ENCODE results near the gene TNRC6C. TPM values are rescaled to one million over a fixed set of nuclear protein-coding genes. Genes with fewer than 3 reads are reported as not detected.
"Not testable (repeated sequence)": the region's sequence is repeated elsewhere in the genome, so short reads cannot be mapped to it uniquely, and the experiment has no call there.

Gene TNRC6C
- total RNA-seq, 3 donors from 2014 or later (not counting 1 experiment from before 2014, with no cell fraction given) = 74.3 to 100 (median 76.3) TPM

DNA sequence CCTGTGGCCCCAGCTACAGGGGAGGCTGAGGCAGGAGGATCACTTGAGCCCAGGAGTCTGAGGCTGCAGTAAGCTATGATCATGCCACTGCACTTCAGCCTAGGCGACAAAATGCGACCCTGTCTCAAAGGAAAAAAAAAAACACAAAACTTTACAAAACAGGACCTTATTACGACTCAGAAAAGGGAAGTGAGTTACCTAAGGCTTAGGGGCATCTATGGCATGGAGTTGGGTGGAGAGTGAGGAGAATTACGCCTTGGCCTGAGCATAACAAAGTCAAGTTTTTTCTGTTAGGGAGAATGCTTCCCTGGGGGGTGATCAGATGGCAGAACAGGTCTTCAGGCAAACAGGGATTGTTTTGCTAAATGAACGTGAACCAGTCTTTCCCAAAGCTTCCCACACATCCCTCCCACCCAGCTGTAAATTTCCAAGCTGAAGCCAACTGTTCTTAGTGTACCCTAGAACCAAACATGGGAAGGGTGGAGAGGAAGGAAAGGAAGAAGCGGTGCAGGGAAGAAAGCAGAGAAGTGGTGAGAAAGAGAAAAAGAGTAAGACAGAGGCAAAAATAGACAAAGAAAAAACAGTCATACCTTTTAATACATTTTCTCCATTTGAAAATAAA is 24.6 kb upstream of the TNRC6C start:
- no peak overlapping the region for H3K27ac Mint-ChIP-seq
- intact Hi-C loops (cut with micrococcal nuclease) = no loop called here
- H3K36me3 ChIP-seq (ENCODE audit: control insufficient read depth, insufficient read depth, low read length) = no peaks in the 10 kb centered on the region
- H3K9me3 ChIP-seq (ENCODE audit: control insufficient read depth, insufficient read depth, low read length) = no peaks in the 10 kb centered on the region
- H3K4me1 Mint-ChIP-seq = peaks cover 0 to 15% of the 10 kb centered on the region in 2 donors
- no peaks in the 10 kb centered on the region for H3K36me3 Mint-ChIP-seq
- H3K27ac ChIP-seq (ENCODE audit: low read length) = no peak overlapping the region
- no peak for ATAC-seq
- no peak overlapping the region for H3K4me3 ChIP-seq (ENCODE audit: low read length)
- H3K27me3 Mint-ChIP-seq (ENCODE audit: low read depth in 2 of 2) = peaks cover 0 to 17% of the 10 kb centered on the region in 2 donors
- no peaks in the 10 kb centered on the region for H3K27me3 ChIP-seq (ENCODE audit: control insufficient read depth, insufficient read depth, low read length)
- no peak overlapping the region for H3K4me3 Mint-ChIP-seq
- no peak for DNase-seq
- H3K9me3 Mint-ChIP-seq = no peaks in the 10 kb centered on the region
- H3K4me1 ChIP-seq (ENCODE audit: control insufficient read depth, insufficient read depth, low read length) = peaks cover 9% of the 10 kb centered on the region
- TF ChIP-seq, protein P1, sequence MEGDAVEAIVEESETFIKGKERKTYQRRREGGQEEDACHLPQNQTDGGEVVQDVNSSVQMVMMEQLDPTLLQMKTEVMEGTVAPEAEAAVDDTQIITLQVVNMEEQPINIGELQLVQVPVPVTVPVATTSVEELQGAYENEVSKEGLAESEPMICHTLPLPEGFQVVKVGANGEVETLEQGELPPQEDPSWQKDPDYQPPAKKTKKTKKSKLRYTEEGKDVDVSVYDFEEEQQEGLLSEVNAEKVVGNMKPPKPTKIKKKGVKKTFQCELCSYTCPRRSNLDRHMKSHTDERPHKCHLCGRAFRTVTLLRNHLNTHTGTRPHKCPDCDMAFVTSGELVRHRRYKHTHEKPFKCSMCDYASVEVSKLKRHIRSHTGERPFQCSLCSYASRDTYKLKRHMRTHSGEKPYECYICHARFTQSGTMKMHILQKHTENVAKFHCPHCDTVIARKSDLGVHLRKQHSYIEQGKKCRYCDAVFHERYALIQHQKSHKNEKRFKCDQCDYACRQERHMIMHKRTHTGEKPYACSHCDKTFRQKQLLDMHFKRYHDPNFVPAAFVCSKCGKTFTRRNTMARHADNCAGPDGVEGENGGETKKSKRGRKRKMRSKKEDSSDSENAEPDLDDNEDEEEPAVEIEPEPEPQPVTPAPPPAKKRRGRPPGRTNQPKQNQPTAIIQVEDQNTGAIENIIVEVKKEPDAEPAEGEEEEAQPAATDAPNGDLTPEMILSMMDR (IDR thresholded peaks at IDR 0.05) = no peak
- WGBS (ENCODE audit: insufficient coverage) = 82% methylated on average over 3 of the region's 6 CpGs

DNA sequence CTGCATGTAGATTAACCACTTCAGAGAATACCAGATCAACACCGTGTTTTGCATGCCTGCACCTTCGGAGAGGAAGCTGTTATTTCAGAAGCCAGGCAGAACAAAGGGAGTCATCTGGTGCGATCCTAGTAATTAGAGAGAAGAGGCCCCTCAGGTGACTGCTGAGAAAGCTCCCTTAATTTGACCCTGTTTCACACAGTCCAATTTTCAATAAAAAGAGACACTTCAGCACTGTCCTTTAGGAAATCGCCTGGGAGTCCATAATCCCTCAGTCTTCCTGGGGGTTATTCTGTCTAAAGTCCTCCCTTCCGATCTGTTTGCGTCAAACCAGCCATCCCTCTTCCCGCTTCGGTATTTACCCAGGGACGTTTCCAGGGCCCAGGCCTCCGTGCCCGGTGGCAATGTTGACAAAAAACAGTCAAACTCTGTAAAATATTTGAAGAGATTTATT is 23.4 kb upstream of the TNRC6C start:
- H3K4me1 ChIP-seq (ENCODE audit: control insufficient read depth, insufficient read depth, low read length) = no peaks in the 10 kb centered on the region
- H3K27ac Mint-ChIP-seq = no peak overlapping the region
- H3K4me3 Mint-ChIP-seq = no peak overlapping the region
- ATAC-seq (no peak), DNase-seq (peak in 1 of 2 donors; percentile 44)
- intact Hi-C loops (cut with micrococcal nuclease) = no loop called here
- 84% methylated on average over 11 of the region's 11 CpGs for WGBS (ENCODE audit: insufficient coverage)
- no peaks in the 10 kb centered on the region for H3K9me3 ChIP-seq (ENCODE audit: control insufficient read depth, insufficient read depth, low read length)
- no peaks in the 10 kb centered on the region for H3K27me3 ChIP-seq (ENCODE audit: control insufficient read depth, insufficient read depth, low read length)
- H3K36me3 ChIP-seq (ENCODE audit: control insufficient read depth, insufficient read depth, low read length) = no peaks in the 10 kb centered on the region
- peaks cover 0 to 10% of the 10 kb centered on the region in 2 donors for H3K4me1 Mint-ChIP-seq
- TF ChIP-seq, protein P1 (IDR thresholded peaks at IDR 0.05) = no peak
- H3K27ac ChIP-seq (ENCODE audit: low read length) = no peak overlapping the region
- no peaks in the 10 kb centered on the region for H3K9me3 Mint-ChIP-seq
- H3K36me3 Mint-ChIP-seq = no peaks in the 10 kb centered on the region
- peaks cover 0 to 17% of the 10 kb centered on the region in 2 donors for H3K27me3 Mint-ChIP-seq (ENCODE audit: low read depth in 2 of 2)
- H3K4me3 ChIP-seq (ENCODE audit: low read length) = no peak overlapping the region

DNA sequence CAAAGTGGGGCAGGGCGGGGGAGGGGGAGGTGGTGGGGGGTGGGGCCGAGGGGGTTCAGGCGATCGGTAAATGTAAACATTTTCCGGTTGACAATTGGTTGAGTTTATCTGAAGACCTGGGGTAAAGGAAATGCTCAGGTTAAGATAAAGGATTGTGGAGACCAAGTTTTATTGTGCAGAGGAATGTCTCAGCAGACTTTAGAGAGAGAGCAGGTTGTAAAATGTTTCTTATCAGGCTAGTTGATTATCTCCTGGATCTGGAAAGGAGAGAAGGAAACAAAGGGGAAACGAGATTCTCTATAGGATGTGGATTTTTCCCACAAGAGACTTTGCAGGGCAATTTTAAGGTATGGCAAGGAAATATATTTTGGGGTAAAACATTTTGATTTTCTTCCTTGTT is 22.8 kb upstream of the TNRC6C start:
- H3K4me1 ChIP-seq (ENCODE audit: control insufficient read depth, insufficient read depth, low read length); DNase-seq; H3K27ac Mint-ChIP-seq; H3K4me1 Mint-ChIP-seq; H3K4me3 Mint-ChIP-seq; H3K36me3 ChIP-seq (ENCODE audit: control insufficient read depth, insufficient read depth, low read length); ATAC-seq; H3K9me3 Mint-ChIP-seq; H3K36me3 Mint-ChIP-seq; H3K4me3 ChIP-seq (ENCODE audit: low read length); H3K27ac ChIP-seq (ENCODE audit: low read length); intact Hi-C loops (cut with micrococcal nuclease); H3K9me3 ChIP-seq (ENCODE audit: control insufficient read depth, insufficient read depth, low read length); H3K27me3 ChIP-seq (ENCODE audit: control insufficient read depth, insufficient read depth, low read length): not testable (repeated sequence)
- peaks cover 0 to 17% of the 10 kb centered on the region in 2 donors for H3K27me3 Mint-ChIP-seq (ENCODE audit: low read depth in 2 of 2)
- WGBS (ENCODE audit: insufficient coverage) = 70% methylated on average over 4 of the region's 6 CpGs

DNA sequence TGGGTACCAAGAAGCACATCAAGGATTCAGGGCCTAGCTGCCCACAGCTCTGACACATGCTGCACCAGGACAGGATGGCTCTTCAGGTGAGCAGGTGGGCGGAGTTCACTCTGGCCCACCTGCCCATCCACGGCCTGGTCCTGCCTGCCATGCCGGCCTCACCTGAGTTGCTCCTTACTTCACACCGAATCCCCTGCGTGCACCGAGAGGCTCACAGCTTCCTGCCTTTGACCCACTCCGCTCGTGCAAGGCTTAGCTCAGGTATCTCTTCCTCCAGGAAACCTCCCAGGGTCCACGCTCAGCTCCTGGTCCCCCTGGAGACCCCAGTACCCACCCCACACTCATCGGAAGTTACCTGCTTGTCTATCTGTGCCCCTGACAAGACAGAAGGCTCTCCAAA is 21.6 kb upstream of the TNRC6C start:
- Mint-ChIP-seq H3K36me3 (no peaks in the 10 kb centered on the region), H3K4me3 (no peak overlapping the region), H3K9me3 (no peaks in the 10 kb centered on the region), H3K4me1 (peaks cover 0 to 5% of the 10 kb centered on the region in 2 donors), H3K27me3 (ENCODE audit: low read depth in 2 of 2) (peaks cover 0 to 10% of the 10 kb centered on the region in 2 donors), H3K27ac (no peak overlapping the region)
- Histone ChIP-seq H3K4me1 (ENCODE audit: control insufficient read depth, insufficient read depth, low read length) (no peaks in the 10 kb centered on the region), H3K27me3 (ENCODE audit: control insufficient read depth, insufficient read depth, low read length) (no peaks in the 10 kb centered on the region), H3K9me3 (ENCODE audit: control insufficient read depth, insufficient read depth, low read length) (no peaks in the 10 kb centered on the region), H3K4me3 (ENCODE audit: low read length) (no peak overlapping the region), H3K36me3 (ENCODE audit: control insufficient read depth, insufficient read depth, low read length) (no peaks in the 10 kb centered on the region), H3K27ac (ENCODE audit: low read length) (no peak overlapping the region)
- TF ChIP-seq, protein P1 (IDR thresholded peaks at IDR 0.05) = no peak
- no peak for ATAC-seq
- 89% methylated on average over 10 of the region's 10 CpGs for WGBS (ENCODE audit: insufficient coverage)
- DNase-seq = no peak
- intact Hi-C loops (cut with micrococcal nuclease) = no loop called here
